ENCODE results near the gene PLIN1.

GRCh38 chr15:89664441-89665350 is 14.5 kb downstream of the PLIN1 start:
- TF ChIP-seq, protein P1, sequence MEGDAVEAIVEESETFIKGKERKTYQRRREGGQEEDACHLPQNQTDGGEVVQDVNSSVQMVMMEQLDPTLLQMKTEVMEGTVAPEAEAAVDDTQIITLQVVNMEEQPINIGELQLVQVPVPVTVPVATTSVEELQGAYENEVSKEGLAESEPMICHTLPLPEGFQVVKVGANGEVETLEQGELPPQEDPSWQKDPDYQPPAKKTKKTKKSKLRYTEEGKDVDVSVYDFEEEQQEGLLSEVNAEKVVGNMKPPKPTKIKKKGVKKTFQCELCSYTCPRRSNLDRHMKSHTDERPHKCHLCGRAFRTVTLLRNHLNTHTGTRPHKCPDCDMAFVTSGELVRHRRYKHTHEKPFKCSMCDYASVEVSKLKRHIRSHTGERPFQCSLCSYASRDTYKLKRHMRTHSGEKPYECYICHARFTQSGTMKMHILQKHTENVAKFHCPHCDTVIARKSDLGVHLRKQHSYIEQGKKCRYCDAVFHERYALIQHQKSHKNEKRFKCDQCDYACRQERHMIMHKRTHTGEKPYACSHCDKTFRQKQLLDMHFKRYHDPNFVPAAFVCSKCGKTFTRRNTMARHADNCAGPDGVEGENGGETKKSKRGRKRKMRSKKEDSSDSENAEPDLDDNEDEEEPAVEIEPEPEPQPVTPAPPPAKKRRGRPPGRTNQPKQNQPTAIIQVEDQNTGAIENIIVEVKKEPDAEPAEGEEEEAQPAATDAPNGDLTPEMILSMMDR (IDR thresholded peaks at IDR 0.05), result no peak
- TF ChIP-seq POLR2A (IDR thresholded peaks at IDR 0.05), result no peak
